Measurements from ENCODE around the gene RARRES1.

RARRES1 gene

DNA sequence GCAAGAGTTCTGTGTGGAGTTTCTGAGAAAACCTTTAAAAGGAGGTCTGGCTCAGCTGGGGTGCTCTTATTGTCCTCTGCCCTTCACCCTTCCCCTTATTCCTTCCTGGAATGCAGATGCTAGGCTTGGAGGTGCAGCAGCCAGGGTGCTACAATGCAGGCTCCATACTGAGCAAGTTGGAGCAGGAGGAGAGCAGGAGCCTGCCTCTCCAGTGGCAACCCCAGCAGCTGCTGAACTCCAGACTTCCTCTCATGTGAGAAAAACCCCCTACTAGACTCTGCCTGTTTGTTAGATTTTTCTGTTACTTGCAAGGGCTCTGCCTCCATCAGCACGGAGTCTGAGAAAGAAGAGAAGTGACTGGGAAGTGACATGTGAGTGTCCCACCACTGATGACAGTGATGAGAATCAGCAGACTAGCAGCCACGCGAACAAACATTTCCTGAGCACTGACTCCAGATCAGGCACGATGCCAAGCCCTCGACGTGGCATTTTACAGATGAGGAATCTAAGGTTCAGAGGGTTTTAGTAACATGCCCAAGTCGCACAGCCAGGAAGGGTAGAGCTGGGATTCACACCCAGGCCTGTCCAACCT lies 16.1 kb upstream of the RARRES1 start:
- no peak for DNase-seq
- no peaks in the 10 kb centered on the region for H3K79me2 ChIP-seq (ENCODE audit: low read length)
- no peaks in the 10 kb centered on the region for H3K36me3 ChIP-seq (replicated peaks; ENCODE audit: insufficient read depth, low read length)
- no peaks in the 10 kb centered on the region for H4K20me1 ChIP-seq (ENCODE audit: insufficient read depth, low read length)
- H3K27me3 ChIP-seq (replicated peaks; ENCODE audit: insufficient read depth, low read length), result no peaks in the 10 kb centered on the region
- TF ChIP-seq, protein P1, sequence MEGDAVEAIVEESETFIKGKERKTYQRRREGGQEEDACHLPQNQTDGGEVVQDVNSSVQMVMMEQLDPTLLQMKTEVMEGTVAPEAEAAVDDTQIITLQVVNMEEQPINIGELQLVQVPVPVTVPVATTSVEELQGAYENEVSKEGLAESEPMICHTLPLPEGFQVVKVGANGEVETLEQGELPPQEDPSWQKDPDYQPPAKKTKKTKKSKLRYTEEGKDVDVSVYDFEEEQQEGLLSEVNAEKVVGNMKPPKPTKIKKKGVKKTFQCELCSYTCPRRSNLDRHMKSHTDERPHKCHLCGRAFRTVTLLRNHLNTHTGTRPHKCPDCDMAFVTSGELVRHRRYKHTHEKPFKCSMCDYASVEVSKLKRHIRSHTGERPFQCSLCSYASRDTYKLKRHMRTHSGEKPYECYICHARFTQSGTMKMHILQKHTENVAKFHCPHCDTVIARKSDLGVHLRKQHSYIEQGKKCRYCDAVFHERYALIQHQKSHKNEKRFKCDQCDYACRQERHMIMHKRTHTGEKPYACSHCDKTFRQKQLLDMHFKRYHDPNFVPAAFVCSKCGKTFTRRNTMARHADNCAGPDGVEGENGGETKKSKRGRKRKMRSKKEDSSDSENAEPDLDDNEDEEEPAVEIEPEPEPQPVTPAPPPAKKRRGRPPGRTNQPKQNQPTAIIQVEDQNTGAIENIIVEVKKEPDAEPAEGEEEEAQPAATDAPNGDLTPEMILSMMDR (IDR thresholded peaks at IDR 0.05; ENCODE audit: low read length), result no peak
- no peak overlapping the region for H2AFZ ChIP-seq (ENCODE audit: low read length)
- H3K9me2 ChIP-seq (replicated peaks; ENCODE audit: insufficient read depth, low read length), result no peaks in the 10 kb centered on the region
- H3K4me2 ChIP-seq (ENCODE audit: low read depth, low read length), result no peak overlapping the region
- H3K4me3 ChIP-seq (ENCODE audit: low read length), result no peak overlapping the region
- no peaks in the 10 kb centered on the region for H3F3A ChIP-seq (ENCODE audit: insufficient read depth, low read length)
- H3K27ac ChIP-seq (ENCODE audit: low read length), result no peak overlapping the region
- H3K9me3 ChIP-seq (replicated peaks; ENCODE audit: insufficient read depth, low read length), result no peaks in the 10 kb centered on the region
- H3K4me1 ChIP-seq (ENCODE audit: low read length), result no peaks in the 10 kb centered on the region
- H3K9ac ChIP-seq (ENCODE audit: low read length), result no peak overlapping the region

DNA sequence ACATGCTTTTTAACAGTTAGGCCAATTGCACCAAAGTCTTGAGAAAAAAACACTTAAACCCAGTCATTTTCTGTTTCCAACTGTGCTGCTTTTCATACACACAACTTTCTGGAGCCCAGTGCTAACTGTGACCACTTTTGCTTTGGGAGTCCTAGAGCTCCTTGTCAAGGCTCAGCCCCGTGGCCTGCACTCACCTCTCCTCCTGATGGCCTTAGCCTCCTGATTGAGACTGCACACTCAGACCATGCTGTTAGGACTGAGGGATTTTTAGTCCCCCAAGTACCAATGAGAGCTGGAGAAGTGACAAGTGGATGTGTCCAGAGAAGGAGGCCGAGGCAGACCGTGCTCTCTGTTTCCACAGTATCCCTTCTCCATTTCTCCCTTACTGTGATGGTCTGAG lies 15.2 kb upstream of the RARRES1 start:
- no peaks in the 10 kb centered on the region for H3K36me3 ChIP-seq (replicated peaks; ENCODE audit: insufficient read depth, low read length)
- DNase-seq, result no peak
- H3K79me2 ChIP-seq (ENCODE audit: low read length), result no peaks in the 10 kb centered on the region
- no peak for TF ChIP-seq EZH2phosphoT487 (IDR thresholded peaks at IDR 0.05; ENCODE audit: low read length)
- TF ChIP-seq, protein P1 (IDR thresholded peaks at IDR 0.05; ENCODE audit: low read length), result no peak
- TF ChIP-seq EZH2 (optimal IDR thresholded peaks at IDR 0.05; ENCODE audit: low read depth, low read length), result no peak
- no peak overlapping the region for H3K4me2 ChIP-seq (ENCODE audit: low read depth, low read length)
- no peaks in the 10 kb centered on the region for H4K20me1 ChIP-seq (ENCODE audit: insufficient read depth, low read length)
- no peaks in the 10 kb centered on the region for H3F3A ChIP-seq (ENCODE audit: insufficient read depth, low read length)
- no peak overlapping the region for H3K27ac ChIP-seq (ENCODE audit: low read length)
- H3K9me3 ChIP-seq (replicated peaks; ENCODE audit: insufficient read depth, low read length), result no peaks in the 10 kb centered on the region
- H3K4me3 ChIP-seq (ENCODE audit: low read length), result no peak overlapping the region
- H2AFZ ChIP-seq (ENCODE audit: low read length), result no peak overlapping the region
- H3K27me3 ChIP-seq (replicated peaks; ENCODE audit: insufficient read depth, low read length), result no peaks in the 10 kb centered on the region
- H3K9ac ChIP-seq (ENCODE audit: low read length), result no peak overlapping the region
- H3K4me1 ChIP-seq (ENCODE audit: low read length), result no peaks in the 10 kb centered on the region
- no peaks in the 10 kb centered on the region for H3K9me2 ChIP-seq (replicated peaks; ENCODE audit: insufficient read depth, low read length)

DNA sequence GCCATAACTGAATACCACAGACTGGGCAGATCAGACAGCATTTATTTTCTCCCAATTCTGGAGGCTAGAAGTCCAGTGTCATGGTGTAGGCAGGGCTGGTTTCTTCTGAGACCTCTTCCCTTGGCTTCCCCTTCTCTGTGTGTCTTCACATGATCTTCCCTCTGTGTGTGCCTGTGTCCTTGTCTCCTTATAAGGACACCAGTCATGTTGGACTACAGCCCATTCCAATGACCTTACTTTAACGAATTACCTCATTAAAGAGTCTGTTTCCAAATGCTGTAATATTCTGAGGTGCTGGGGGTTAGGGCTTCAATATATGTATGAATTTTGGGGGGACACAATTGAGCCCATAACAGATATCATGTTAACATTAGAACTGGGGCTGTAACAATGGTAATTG lies 13.3 kb upstream of the RARRES1 start:
- Histone ChIP-seq H3K9me3 (replicated peaks; ENCODE audit: insufficient read depth, low read length) (no peaks in the 10 kb centered on the region), H3K27ac (ENCODE audit: low read length) (no peak overlapping the region), H2AFZ (ENCODE audit: low read length) (no peak overlapping the region), H3K9me2 (replicated peaks; ENCODE audit: insufficient read depth, low read length) (no peaks in the 10 kb centered on the region), H4K20me1 (ENCODE audit: insufficient read depth, low read length) (no peaks in the 10 kb centered on the region), H3K4me3 (ENCODE audit: low read length) (no peak overlapping the region), H3K4me1 (ENCODE audit: low read length) (no peaks in the 10 kb centered on the region), H3K9ac (ENCODE audit: low read length) (no peak overlapping the region), H3K4me2 (ENCODE audit: low read depth, low read length) (no peak overlapping the region), H3K36me3 (replicated peaks; ENCODE audit: insufficient read depth, low read length) (no peaks in the 10 kb centered on the region), H3K27me3 (replicated peaks; ENCODE audit: insufficient read depth, low read length) (no peaks in the 10 kb centered on the region), H3F3A (ENCODE audit: insufficient read depth, low read length) (no peaks in the 10 kb centered on the region), H3K79me2 (ENCODE audit: low read length) (no peaks in the 10 kb centered on the region)
- TF ChIP-seq EZH2phosphoT487 (IDR thresholded peaks at IDR 0.05; ENCODE audit: low read length), result no peak
- no peak for DNase-seq

DNA sequence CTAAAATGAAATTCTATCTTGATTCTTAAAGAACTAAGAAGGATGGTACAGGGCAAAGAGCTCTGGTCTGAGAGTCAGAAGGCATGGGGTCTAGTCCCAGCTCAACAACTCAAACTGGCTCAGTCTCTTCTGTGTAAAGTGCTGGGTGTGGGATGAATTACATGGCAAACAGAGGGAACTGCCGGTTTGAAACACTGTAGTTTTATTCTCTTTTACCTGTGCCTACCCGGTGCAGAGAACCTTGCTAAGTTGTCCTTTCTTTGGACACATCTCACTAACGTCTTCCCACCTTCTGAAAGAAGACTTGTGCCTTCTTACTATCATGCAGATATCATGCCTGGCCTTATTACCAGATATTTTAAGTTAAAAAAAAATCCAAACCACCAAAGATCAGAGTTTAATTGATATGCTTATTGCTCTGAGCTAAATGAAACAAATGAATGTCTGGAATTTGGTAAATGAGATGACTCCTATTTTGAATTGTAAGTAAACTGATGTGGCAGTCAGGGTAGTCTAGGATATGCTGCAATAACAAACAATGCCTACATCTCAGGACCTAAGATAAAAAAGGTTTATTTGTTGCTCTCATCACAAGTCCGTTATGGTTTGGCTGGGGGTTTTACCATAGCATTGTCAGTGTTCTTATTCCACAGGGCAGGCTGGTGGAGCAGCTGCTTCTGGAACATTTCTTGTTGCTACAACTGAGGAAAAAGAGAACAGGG lies 12.5 kb upstream of the RARRES1 start:
- H3K9ac ChIP-seq (ENCODE audit: low read length), result no peak overlapping the region
- H2AFZ ChIP-seq (ENCODE audit: low read length), result no peak overlapping the region
- no peak for DNase-seq
- no peak overlapping the region for H3K4me2 ChIP-seq (ENCODE audit: low read depth, low read length)
- H4K20me1 ChIP-seq (ENCODE audit: insufficient read depth, low read length), result no peaks in the 10 kb centered on the region
- no peak overlapping the region for H3K27ac ChIP-seq (ENCODE audit: low read length)
- no peaks in the 10 kb centered on the region for H3K4me1 ChIP-seq (ENCODE audit: low read length)
- no peaks in the 10 kb centered on the region for H3K9me3 ChIP-seq (replicated peaks; ENCODE audit: insufficient read depth, low read length)
- no peaks in the 10 kb centered on the region for H3F3A ChIP-seq (ENCODE audit: insufficient read depth, low read length)
- H3K9me2 ChIP-seq (replicated peaks; ENCODE audit: insufficient read depth, low read length), result no peaks in the 10 kb centered on the region
- H3K27me3 ChIP-seq (replicated peaks; ENCODE audit: insufficient read depth, low read length), result no peaks in the 10 kb centered on the region
- H3K79me2 ChIP-seq (ENCODE audit: low read length), result no peaks in the 10 kb centered on the region
- H3K36me3 ChIP-seq (replicated peaks; ENCODE audit: insufficient read depth, low read length), result no peaks in the 10 kb centered on the region
- no peak overlapping the region for H3K4me3 ChIP-seq (ENCODE audit: low read length)
- TF ChIP-seq, protein P1 (IDR thresholded peaks at IDR 0.05; ENCODE audit: low read length), result no peak
- no peak for TF ChIP-seq EZH2phosphoT487 (IDR thresholded peaks at IDR 0.05; ENCODE audit: low read length)
- no peak for TF ChIP-seq EZH2 (optimal IDR thresholded peaks at IDR 0.05; ENCODE audit: low read depth, low read length)

Data from MM.1S (cell line).